Muscle layer of colon (tissue), 2 donors: Measurements from ENCODE around the gene VCAN.

Experiments used
- H3K27ac ChIP-seq: one replicate; pipeline ENCODE4 v1.7.0; 2013; ENCODE audit warnings: low read depth, mild to moderate bottlenecking, low read length, moderate library complexity
- H3K27me3 ChIP-seq, 2 donors: one replicate each; pipeline ENCODE4 v1.7.0; 2013; ENCODE audit warnings: low read length in 2 of 2, mild to moderate bottlenecking in 2 of 2; ENCODE audit not compliant: insufficient read depth in 2 of 2, control insufficient read depth in 1 of 2
- H3K36me3 ChIP-seq: one replicate; pipeline ENCODE4 v1.7.0; 2013; ENCODE audit warnings: mild to moderate bottlenecking, low read length; ENCODE audit not compliant: insufficient read depth
- H3K4me1 ChIP-seq: one replicate; pipeline ENCODE4 v1.7.0; 2013; ENCODE audit warnings: mild to moderate bottlenecking, low read length; ENCODE audit not compliant: insufficient read depth
- H3K4me3 ChIP-seq, 2 donors: one replicate each; pipeline ENCODE4 v1.7.0; 2013; ENCODE audit warnings: low read length in 2 of 2, low read depth in 1 of 2, mild to moderate bottlenecking in 1 of 2, moderate library complexity in 1 of 2
- H3K9ac ChIP-seq: one replicate; pipeline ENCODE4 v1.7.0; 2013; ENCODE audit warnings: low read length
- H3K9me3 ChIP-seq: one replicate; pipeline ENCODE4 v1.7.0; 2013; ENCODE audit warnings: mild to moderate bottlenecking, low read length
- donor health status: abdominal sarcoma.
- donor health status: Adenocarcinoma of cecum.

Gene VCAN

GRCh38 chr5:83554133-83554532, 82.6 kb downstream of the VCAN start:
- H3K27ac ChIP-seq = no peak overlapping the region
- H3K27me3 ChIP-seq = no peaks in the 10 kb centered on the region
- H3K9me3 ChIP-seq = no peaks in the 10 kb centered on the region
- H3K4me1 ChIP-seq = no peaks in the 10 kb centered on the region
- H3K4me3 ChIP-seq = no peak overlapping the region
- H3K36me3 ChIP-seq = no peaks in the 10 kb centered on the region
- no peak overlapping the region for H3K9ac ChIP-seq

- H3K9ac ChIP-seq = no peak overlapping the region
- H3K4me3 ChIP-seq = no peak overlapping the region
- no peaks in the 10 kb centered on the region for H3K27me3 ChIP-seq
- H3K4me1 ChIP-seq = no peaks in the 10 kb centered on the region
- H3K27ac ChIP-seq = no peak overlapping the region
- H3K9me3 ChIP-seq = no peaks in the 10 kb centered on the region
- no peaks in the 10 kb centered on the region for H3K36me3 ChIP-seq
These were observed 83.1 kb downstream of the VCAN start for GRCh38 chr5:83554686-83555085.

GRCh38 chr5:83555263-83555662, 83.7 kb downstream of the VCAN start:
- H3K27me3 ChIP-seq = no peaks in the 10 kb centered on the region
- no peaks in the 10 kb centered on the region for H3K36me3 ChIP-seq
- H3K4me3 ChIP-seq = no peak overlapping the region
- no peak overlapping the region for H3K9ac ChIP-seq
- H3K4me1 ChIP-seq = no peaks in the 10 kb centered on the region
- H3K9me3 ChIP-seq = no peaks in the 10 kb centered on the region
- H3K27ac ChIP-seq = no peak overlapping the region

GRCh38 chr5:83556190-83556589, 84.6 kb downstream of the VCAN start:
- Histone ChIP-seq H3K9me3 (no peaks in the 10 kb centered on the region), H3K27ac (no peak overlapping the region), H3K9ac (no peak overlapping the region), H3K27me3 (no peaks in the 10 kb centered on the region), H3K4me3 (no peak overlapping the region), H3K4me1 (no peaks in the 10 kb centered on the region), H3K36me3 (no peaks in the 10 kb centered on the region)

GRCh38 chr5:83559118-83559785, 87.7 kb downstream of the VCAN start:
- Histone ChIP-seq H3K4me1 (no peaks in the 10 kb centered on the region), H3K9ac (no peak overlapping the region), H3K4me3 (no peak overlapping the region), H3K27me3 (no peaks in the 10 kb centered on the region), H3K9me3 (no peaks in the 10 kb centered on the region), H3K36me3 (no peaks in the 10 kb centered on the region), H3K27ac (no peak overlapping the region)

GRCh38 chr5:83562071-83562606, 90.6 kb downstream of the VCAN start:
- no peaks in the 10 kb centered on the region for H3K27me3 ChIP-seq
- no peak overlapping the region for H3K9ac ChIP-seq
- H3K9me3 ChIP-seq = no peaks in the 10 kb centered on the region
- H3K27ac ChIP-seq = no peak overlapping the region
- H3K4me3 ChIP-seq = no peak overlapping the region
- no peaks in the 10 kb centered on the region for H3K4me1 ChIP-seq
- no peaks in the 10 kb centered on the region for H3K36me3 ChIP-seq

GRCh38 chr5:83562791-83563557, 91.4 kb downstream of the VCAN start:
- Histone ChIP-seq H3K36me3 (no peaks in the 10 kb centered on the region), H3K4me1 (no peaks in the 10 kb centered on the region), H3K27me3 (no peaks in the 10 kb centered on the region), H3K9me3 (no peaks in the 10 kb centered on the region), H3K9ac (no peak overlapping the region), H3K4me3 (no peak overlapping the region), H3K27ac (no peak overlapping the region)

- Histone ChIP-seq H3K9me3 (no peaks in the 10 kb centered on the region), H3K9ac (no peak overlapping the region), H3K27me3 (no peaks in the 10 kb centered on the region), H3K4me1 (no peaks in the 10 kb centered on the region), H3K36me3 (no peaks in the 10 kb centered on the region), H3K4me3 (no peak overlapping the region), H3K27ac (no peak overlapping the region)
These were observed 92.1 kb downstream of the VCAN start for GRCh38 chr5:83563631-83564030.

- H3K9me3 ChIP-seq = no peaks in the 10 kb centered on the region
- no peak overlapping the region for H3K9ac ChIP-seq
- H3K36me3 ChIP-seq = no peaks in the 10 kb centered on the region
- no peaks in the 10 kb centered on the region for H3K4me1 ChIP-seq
- no peak overlapping the region for H3K4me3 ChIP-seq
- H3K27me3 ChIP-seq = no peaks in the 10 kb centered on the region
- H3K27ac ChIP-seq = no peak overlapping the region
These were observed 92.7 kb downstream of the VCAN start for GRCh38 chr5:83564069-83564749.

- Histone ChIP-seq H3K9me3 (no peaks in the 10 kb centered on the region), H3K4me1 (no peaks in the 10 kb centered on the region), H3K9ac (no peak overlapping the region), H3K4me3 (no peak overlapping the region), H3K27me3 (no peaks in the 10 kb centered on the region), H3K36me3 (no peaks in the 10 kb centered on the region), H3K27ac (no peak overlapping the region)
These were observed 96.2 kb downstream of the VCAN start for GRCh38 chr5:83567741-83568140.

- Histone ChIP-seq H3K4me3 (no peak overlapping the region), H3K27me3 (no peaks in the 10 kb centered on the region), H3K9ac (no peak overlapping the region), H3K4me1 (no peaks in the 10 kb centered on the region), H3K27ac (no peak overlapping the region), H3K9me3 (no peaks in the 10 kb centered on the region), H3K36me3 (no peaks in the 10 kb centered on the region)
These were observed 96.6 kb downstream of the VCAN start for GRCh38 chr5:83568186-83568585.
